ENCODE measurements around the gene SLC52A3. TPM values are rescaled to one million over a fixed set of nuclear protein-coding genes. Genes with fewer than 3 reads are reported as not detected.
A peak's percentile ranks its signal among the peaks of the same experiment; 100 is the strongest.
"Not testable (repeated sequence)": the region's sequence is repeated elsewhere in the genome, so short reads cannot be mapped to it uniquely, and the experiment has no call there.

Gene SLC52A3
- total RNA-seq, 2 experiments from 2014 or later, result not detected

GRCh38 chr20:732727-733126 is 35.6 kb downstream of the SLC52A3 start:
- CTCF ChIA-PET, result no interaction called here
- no peak for DNase-seq
- Mint-ChIP-seq H3K4me1 (no peaks in the 10 kb centered on the region), H3K27me3 (peaks cover 29% of the 10 kb centered on the region), H3K4me3 (no peak overlapping the region), H3K36me3 (ENCODE audit: low read depth) (no peaks in the 10 kb centered on the region), H3K27ac (no peak overlapping the region), H3K9me3 (no peaks in the 10 kb centered on the region)
- POLR2A ChIA-PET, result no interaction called here

GRCh38 chr20:731891-732560 is 36.3 kb downstream of the SLC52A3 start:
- Mint-ChIP-seq H3K9me3 (no peaks in the 10 kb centered on the region), H3K27ac (no peak overlapping the region), H3K4me1 (no peaks in the 10 kb centered on the region), H3K4me3 (no peak overlapping the region), H3K36me3 (ENCODE audit: low read depth) (no peaks in the 10 kb centered on the region), H3K27me3 (peaks cover 32% of the 10 kb centered on the region)
- ChIA-PET POLR2A (no interaction called here), CTCF (no interaction called here)
- DNase-seq, result no peak

GRCh38 chr20:730005-730404 is 38.3 kb downstream of the SLC52A3 start:
- ChIA-PET POLR2A (no interaction called here), CTCF (no interaction called here)
- Mint-ChIP-seq H3K4me3 (no peak overlapping the region), H3K9me3 (no peaks in the 10 kb centered on the region), H3K27me3 (peaks cover 44% of the 10 kb centered on the region), H3K27ac (no peak overlapping the region), H3K36me3 (ENCODE audit: low read depth) (no peaks in the 10 kb centered on the region), H3K4me1 (no peaks in the 10 kb centered on the region)
- DNase-seq, result no peak

DNA sequence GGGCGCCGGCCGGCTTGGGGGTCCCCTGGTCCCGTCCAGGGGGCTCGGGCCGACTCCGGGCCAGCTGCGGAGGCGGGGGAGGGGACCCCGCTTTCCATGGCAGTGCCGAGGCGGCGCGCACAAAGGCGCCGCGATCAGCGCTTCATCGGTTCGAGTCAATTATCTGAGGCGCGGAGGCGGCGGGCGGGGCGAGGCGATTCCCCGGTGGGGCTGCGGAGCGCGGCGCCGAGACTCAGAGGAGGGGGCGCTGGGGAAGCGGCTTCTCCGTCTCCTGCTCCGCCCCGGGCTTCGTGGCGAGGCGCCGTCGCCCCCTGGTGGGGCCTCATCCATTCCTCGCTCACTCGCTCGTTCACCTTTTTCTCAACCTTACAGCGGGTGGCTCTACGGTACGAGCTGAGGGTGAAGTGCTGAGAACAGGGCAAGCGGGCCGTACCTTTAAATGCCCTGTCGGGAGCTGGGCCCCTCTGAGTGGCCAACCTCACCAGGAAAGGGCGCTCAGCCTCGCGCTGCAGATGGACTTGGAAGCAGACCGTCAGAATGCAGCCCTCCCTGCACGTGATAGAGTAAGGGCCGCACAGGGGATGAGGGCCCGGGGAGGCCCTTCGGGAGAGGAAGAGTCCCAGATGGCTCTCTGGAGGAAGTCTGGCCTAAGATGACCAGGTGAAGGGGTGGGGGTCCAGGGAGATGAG is 39.9 kb downstream of the SLC52A3 start:
- Mint-ChIP-seq H3K27ac (no peak overlapping the region), H3K36me3 (ENCODE audit: low read depth) (no peaks in the 10 kb centered on the region), H3K4me1 (no peaks in the 10 kb centered on the region), H3K4me3 (no peak overlapping the region), H3K9me3 (no peaks in the 10 kb centered on the region), H3K27me3 (peaks cover 47% of the 10 kb centered on the region)
- ChIA-PET POLR2A (no interaction called here), CTCF (interaction anchor here (0.5 to 1.6 kb wide), 2 partner anchors 12 to 272 kb away, joined by 3 to 4 read pairs; no protein-coding TSS in a partner anchor)
- DNase-seq, result peak; percentile 31

GRCh38 chr20:726160-726559 is 42.1 kb downstream of the SLC52A3 start:
- Mint-ChIP-seq H3K36me3 (ENCODE audit: low read depth) (no peaks in the 10 kb centered on the region), H3K4me3 (no peak overlapping the region), H3K4me1 (no peaks in the 10 kb centered on the region), H3K27ac (no peak overlapping the region), H3K9me3 (no peaks in the 10 kb centered on the region), H3K27me3 (peaks cover 44% of the 10 kb centered on the region)
- no peak for DNase-seq
- POLR2A ChIA-PET, result no interaction called here
- CTCF ChIA-PET, result no interaction called here

DNA sequence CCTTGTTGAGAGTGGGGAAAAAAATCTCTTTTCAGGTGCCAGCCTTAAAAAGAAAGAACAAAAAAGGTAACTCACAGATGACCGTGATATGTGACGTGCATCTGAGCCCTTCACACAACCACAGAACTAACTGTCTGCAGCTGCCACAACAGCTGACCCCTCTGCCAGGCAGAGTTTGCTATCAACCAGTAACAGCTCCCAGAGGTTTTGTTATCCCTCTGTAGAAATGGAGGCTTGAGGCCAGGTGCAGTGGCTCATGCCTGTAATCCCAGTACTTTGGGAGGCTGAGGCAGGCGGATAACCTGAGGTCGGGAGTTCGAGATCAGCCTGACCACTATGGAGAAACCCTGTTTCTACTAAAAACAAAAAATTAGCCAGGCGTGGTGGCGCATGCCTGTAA is 42.8 kb downstream of the SLC52A3 start:
- Mint-ChIP-seq H3K4me1 (no peaks in the 10 kb centered on the region), H3K4me3 (no peak overlapping the region), H3K27me3 (peaks cover 41% of the 10 kb centered on the region), H3K27ac (no peak overlapping the region), H3K36me3 (ENCODE audit: low read depth) (no peaks in the 10 kb centered on the region), H3K9me3 (no peaks in the 10 kb centered on the region)
- no peak for DNase-seq
- ChIA-PET POLR2A (no interaction called here), CTCF (no interaction called here)

DNA sequence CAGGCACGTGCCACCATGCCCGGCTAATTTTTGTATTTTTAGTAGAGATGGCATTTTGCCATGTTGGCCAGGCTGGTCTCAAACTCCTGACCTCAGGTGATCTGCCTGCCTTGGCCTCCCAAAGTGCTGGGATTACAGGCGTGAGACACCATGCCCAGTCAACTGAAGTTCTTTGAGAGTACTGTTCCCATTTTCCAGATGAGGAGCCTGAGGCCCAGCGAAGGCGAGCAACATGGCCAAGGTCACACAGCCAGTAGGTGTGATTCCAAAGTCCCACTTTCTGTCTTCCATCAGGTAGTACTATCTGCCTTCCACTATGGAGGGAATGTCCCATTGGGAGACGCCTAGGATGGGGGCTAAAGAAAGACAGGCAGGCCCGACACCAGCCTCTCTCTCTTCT is 43.5 kb downstream of the SLC52A3 start:
- H3K4me3 Mint-ChIP-seq; H3K4me1 Mint-ChIP-seq; H3K27ac Mint-ChIP-seq; H3K36me3 Mint-ChIP-seq (ENCODE audit: low read depth); POLR2A ChIA-PET; CTCF ChIA-PET; H3K9me3 Mint-ChIP-seq; DNase-seq: not testable (repeated sequence)
- peaks cover 37% of the 10 kb centered on the region for H3K27me3 Mint-ChIP-seq

GRCh38 chr20:723756-724155 is 44.5 kb downstream of the SLC52A3 start:
- H3K36me3 Mint-ChIP-seq (ENCODE audit: low read depth), result no peaks in the 10 kb centered on the region
- H3K27ac Mint-ChIP-seq, result no peak overlapping the region
- H3K4me1 Mint-ChIP-seq, result no peaks in the 10 kb centered on the region
- DNase-seq, result no peak
- H3K4me3 Mint-ChIP-seq, result no peak overlapping the region
- H3K27me3 Mint-ChIP-seq, result peaks cover 28% of the 10 kb centered on the region
- CTCF ChIA-PET, result interaction anchor here (1.2 kb wide), 1 partner anchor 15 kb away, joined by 4 read pairs; no protein-coding TSS in a partner anchor
- no peaks in the 10 kb centered on the region for H3K9me3 Mint-ChIP-seq
- POLR2A ChIA-PET, result no interaction called here

DNA sequence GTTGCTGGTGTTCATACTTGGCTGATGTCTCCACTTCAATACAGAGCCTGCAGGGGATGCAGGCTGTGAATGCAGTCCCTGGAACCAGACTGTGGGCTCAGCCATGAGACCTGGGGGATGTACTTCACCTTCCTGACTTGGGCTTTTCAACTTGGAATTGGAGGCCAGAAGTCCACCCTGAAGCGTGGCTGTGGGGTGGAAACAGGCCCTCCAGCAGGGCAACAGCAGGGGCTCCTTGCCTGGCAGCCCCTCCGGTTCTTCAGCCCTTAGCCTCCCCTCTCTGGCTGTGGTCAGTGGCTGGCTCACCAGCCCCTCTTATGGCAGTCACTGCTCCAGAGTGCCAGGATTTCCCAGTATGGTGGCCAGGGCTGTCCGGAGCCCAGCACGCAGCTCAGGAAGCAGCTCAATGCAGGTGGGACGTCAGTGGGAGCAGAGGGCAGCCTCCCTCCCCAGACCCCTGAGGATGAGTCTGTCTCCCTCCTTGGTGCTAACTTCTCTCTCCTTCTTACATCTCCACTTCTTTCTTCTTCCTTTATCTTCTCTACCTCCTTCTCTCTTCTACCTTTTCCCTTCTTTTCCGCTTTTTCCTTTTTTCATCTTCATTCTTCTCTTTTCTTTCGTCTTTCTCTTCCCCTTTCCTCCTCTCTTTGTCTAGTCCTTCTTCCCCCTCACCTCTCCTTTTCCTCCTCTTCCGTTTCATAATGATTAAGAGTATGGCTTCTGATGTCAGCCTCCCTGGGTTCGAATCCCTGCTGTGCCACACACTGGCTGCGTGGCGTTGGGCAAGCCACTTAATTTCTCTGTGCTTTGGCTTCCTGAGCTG is 45.3 kb downstream of the SLC52A3 start:
- Mint-ChIP-seq H3K4me1 (no peaks in the 10 kb centered on the region), H3K36me3 (ENCODE audit: low read depth) (no peaks in the 10 kb centered on the region), H3K27ac (no peak overlapping the region), H3K4me3 (no peak overlapping the region), H3K27me3 (peaks cover 24% of the 10 kb centered on the region), H3K9me3 (no peaks in the 10 kb centered on the region)
- ChIA-PET CTCF (interaction anchor here (1.2 kb wide), 1 partner anchor 16 kb away, joined by 4 read pairs; no protein-coding TSS in a partner anchor), POLR2A (no interaction called here)
- DNase-seq, result no peak

GRCh38 chr20:721876-722275 is 46.4 kb downstream of the SLC52A3 start:
- ChIA-PET POLR2A (no interaction called here), CTCF (no interaction called here)
- no peaks in the 10 kb centered on the region for H3K4me1 Mint-ChIP-seq
- peaks cover 25% of the 10 kb centered on the region for H3K27me3 Mint-ChIP-seq
- no peaks in the 10 kb centered on the region for H3K36me3 Mint-ChIP-seq (ENCODE audit: low read depth)
- no peak for DNase-seq
- no peak overlapping the region for H3K4me3 Mint-ChIP-seq
- H3K27ac Mint-ChIP-seq, result no peak overlapping the region
- H3K9me3 Mint-ChIP-seq, result no peaks in the 10 kb centered on the region

- Mint-ChIP-seq H3K27me3 (peaks cover 15% of the 10 kb centered on the region), H3K4me1 (no peaks in the 10 kb centered on the region), H3K36me3 (ENCODE audit: low read depth) (no peaks in the 10 kb centered on the region), H3K9me3 (no peaks in the 10 kb centered on the region), H3K27ac (no peak overlapping the region), H3K4me3 (no peak overlapping the region)
- CTCF ChIA-PET, result no interaction called here
- DNase-seq, result no peak
- POLR2A ChIA-PET, result no interaction called here
These were observed 48.5 kb downstream of the SLC52A3 start for GRCh38 chr20:719816-720215.

DNA sequence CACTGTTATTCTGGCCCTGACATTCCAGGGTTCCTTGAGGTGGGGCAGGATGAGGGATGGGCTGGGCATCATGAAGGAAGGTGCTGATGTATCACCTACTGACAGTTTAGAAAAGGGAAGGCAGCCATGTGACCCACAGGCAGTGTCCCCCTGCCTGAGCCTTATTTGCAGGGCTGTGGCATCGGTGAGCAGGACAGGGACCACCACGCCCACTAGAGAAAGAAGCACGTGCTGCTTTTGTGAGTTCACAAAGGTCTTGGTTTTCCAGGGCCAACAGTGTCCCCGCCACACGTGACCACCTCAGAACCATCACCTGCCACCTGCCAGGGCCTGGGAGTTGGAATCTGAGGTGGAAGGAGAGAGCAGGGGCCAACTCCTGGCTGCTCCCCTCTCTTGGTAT is 49.2 kb downstream of the SLC52A3 start:
- Mint-ChIP-seq H3K36me3 (ENCODE audit: low read depth) (no peaks in the 10 kb centered on the region), H3K4me1 (no peaks in the 10 kb centered on the region), H3K4me3 (no peak overlapping the region), H3K9me3 (no peaks in the 10 kb centered on the region), H3K27ac (no peak overlapping the region), H3K27me3 (peaks cover 14% of the 10 kb centered on the region)
- CTCF ChIA-PET, result no interaction called here
- no peak for DNase-seq
- POLR2A ChIA-PET, result no interaction called here

DNA sequence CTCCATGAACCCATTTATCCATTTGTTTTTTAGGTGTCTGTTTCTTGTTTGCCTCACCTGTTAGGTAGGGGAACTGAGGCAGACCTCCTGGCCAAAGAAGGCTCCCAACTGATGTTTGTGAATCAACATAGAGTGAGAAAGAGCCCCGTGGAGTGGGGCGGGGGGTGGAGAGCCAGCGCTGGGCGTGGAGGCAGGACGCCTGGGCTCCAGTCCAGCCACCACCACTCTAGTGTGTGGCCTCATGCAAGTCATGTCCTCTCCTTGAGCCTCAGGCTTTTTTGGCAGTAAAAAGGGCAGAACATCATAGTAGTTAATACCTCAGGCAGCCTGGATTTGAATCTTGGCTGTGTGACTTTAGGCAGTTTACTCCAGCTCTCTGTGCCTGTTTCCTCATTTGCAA is 50.5 kb downstream of the SLC52A3 start:
- CTCF ChIA-PET, result no interaction called here
- Mint-ChIP-seq H3K9me3 (no peaks in the 10 kb centered on the region), H3K36me3 (ENCODE audit: low read depth) (no peaks in the 10 kb centered on the region), H3K4me3 (no peak overlapping the region), H3K27me3 (peaks cover 12% of the 10 kb centered on the region), H3K27ac (no peak overlapping the region), H3K4me1 (no peaks in the 10 kb centered on the region)
- POLR2A ChIA-PET, result no interaction called here
- no peak for DNase-seq

All from activated CD4-positive, alpha-beta memory T cell treated with anti-CD3 and anti-CD28 coated beads, Interleukin-2, amount 10 ng/mL, durations not matched to agents 7 days and 5 days (primary cell).